ENCODE results near the gene TTC13.

DNA sequence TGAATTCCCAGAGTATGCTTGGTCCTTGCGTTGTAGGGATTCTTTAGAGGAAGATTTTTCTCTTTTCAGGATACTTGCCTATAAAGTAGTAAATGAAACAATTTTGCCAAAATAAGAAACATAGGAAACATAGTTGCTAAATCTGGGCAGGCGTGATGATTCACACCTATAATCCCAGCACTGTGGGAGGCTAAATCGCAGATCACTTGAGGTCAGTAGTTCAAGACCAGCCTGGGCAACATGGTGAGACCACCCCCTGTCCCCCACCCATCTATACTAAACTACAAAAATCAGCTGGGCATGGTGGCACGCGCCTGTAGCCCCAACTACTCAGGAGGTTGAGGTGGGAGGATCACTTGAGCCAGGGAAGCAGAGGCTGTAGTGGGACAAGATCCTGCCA lies 5.2 kb upstream of the TTC13 start:
- TF ChIP-seq, protein P1, sequence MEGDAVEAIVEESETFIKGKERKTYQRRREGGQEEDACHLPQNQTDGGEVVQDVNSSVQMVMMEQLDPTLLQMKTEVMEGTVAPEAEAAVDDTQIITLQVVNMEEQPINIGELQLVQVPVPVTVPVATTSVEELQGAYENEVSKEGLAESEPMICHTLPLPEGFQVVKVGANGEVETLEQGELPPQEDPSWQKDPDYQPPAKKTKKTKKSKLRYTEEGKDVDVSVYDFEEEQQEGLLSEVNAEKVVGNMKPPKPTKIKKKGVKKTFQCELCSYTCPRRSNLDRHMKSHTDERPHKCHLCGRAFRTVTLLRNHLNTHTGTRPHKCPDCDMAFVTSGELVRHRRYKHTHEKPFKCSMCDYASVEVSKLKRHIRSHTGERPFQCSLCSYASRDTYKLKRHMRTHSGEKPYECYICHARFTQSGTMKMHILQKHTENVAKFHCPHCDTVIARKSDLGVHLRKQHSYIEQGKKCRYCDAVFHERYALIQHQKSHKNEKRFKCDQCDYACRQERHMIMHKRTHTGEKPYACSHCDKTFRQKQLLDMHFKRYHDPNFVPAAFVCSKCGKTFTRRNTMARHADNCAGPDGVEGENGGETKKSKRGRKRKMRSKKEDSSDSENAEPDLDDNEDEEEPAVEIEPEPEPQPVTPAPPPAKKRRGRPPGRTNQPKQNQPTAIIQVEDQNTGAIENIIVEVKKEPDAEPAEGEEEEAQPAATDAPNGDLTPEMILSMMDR (IDR thresholded peaks at IDR 0.05 in 8 of 11, conservative IDR thresholded peaks at IDR 0.05 in 3 of 11), result no peak
- no peak for TF ChIP-seq POLR2AphosphoS5 (IDR thresholded peaks at IDR 0.05)
- TF ChIP-seq POLR2A (IDR thresholded peaks at IDR 0.05), result no peak

All from spleen (tissue), 7 donors.